ENCODE data around the gene MINDY4.

Gene MINDY4

DNA sequence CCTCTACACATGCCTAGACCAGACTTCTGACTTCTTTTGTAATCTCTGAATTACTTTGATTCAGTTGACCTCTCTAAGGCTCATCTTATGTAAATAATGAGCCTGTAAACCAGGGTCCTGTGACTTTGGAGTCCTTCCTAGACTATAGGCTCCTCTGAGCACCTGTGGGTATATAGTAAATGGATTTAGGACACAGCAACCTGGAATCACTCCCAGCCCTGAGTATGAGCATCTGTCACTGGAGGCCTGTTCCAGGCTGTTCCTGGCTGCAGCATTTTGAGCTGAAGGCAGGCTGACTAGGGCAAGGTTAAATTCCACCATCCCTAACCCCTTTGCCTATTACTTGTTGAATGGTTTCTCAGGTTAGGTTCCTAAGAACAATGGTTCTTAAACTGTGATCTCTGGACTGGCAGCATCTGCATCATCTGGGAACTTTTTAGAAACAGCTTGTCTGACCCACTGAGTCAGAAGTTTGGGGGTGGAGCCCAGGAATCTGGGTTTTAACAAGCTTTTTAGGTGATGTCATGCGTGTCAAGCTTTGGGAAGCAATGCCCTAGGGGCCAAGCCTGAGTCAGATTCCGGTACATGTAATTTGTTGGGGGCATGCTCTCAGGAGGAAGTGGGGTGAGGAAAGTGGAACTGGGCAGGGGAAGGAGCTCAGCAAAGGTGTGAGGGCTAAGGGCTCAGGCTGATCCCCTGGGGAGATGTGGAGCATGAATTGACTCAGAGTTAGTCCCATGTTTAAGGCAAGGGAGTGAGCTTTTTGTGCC is 28.2 kb downstream of the MINDY4 start:
- H3K4me3 ChIP-seq (ENCODE audit: control insufficient read depth, low read depth, low read length) = no peak overlapping the region
- DNase-seq (ENCODE audit: low read depth) = peak; percentile 81
- TF ChIP-seq, protein P1, sequence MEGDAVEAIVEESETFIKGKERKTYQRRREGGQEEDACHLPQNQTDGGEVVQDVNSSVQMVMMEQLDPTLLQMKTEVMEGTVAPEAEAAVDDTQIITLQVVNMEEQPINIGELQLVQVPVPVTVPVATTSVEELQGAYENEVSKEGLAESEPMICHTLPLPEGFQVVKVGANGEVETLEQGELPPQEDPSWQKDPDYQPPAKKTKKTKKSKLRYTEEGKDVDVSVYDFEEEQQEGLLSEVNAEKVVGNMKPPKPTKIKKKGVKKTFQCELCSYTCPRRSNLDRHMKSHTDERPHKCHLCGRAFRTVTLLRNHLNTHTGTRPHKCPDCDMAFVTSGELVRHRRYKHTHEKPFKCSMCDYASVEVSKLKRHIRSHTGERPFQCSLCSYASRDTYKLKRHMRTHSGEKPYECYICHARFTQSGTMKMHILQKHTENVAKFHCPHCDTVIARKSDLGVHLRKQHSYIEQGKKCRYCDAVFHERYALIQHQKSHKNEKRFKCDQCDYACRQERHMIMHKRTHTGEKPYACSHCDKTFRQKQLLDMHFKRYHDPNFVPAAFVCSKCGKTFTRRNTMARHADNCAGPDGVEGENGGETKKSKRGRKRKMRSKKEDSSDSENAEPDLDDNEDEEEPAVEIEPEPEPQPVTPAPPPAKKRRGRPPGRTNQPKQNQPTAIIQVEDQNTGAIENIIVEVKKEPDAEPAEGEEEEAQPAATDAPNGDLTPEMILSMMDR (IDR thresholded peaks at IDR 0.05; ENCODE audit: control insufficient read depth, insufficient read depth, low read depth, low read length, missing control alignments) = no peak

DNA sequence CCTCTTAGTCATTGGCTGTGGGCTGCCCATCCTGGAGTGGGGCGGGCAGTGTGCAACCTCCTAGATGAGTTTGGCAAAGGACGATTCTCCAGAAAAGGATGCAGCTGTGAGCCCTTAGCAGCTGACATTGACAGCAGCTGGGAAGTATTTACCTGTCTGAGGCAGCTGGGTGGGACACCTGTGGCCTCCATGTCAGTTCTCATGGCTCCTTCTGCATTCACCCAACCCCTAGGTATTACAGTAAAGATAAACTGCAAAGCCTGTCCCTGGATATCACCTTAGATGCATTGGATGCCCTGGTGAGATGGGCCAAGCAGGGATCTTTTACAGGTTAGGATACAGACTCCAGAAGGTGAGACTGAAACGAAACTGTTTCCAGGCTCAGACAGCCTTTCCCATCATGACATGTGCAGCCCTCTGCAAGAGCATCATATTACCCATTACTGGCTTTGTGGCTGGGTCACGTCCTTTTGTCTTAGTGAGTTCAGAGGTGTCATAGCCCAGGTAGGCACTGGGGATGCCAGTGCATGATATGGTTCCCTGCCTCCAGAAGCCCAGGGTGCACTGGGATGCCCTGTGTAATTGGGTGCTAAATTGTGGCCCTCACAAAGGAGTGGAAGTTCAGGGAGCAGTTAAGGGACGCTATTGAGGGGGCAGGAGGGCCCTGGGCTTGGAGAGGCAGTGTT is 28.9 kb downstream of the MINDY4 start:
- no peak for DNase-seq (ENCODE audit: low read depth)
- TF ChIP-seq, protein P1 (IDR thresholded peaks at IDR 0.05; ENCODE audit: control insufficient read depth, insufficient read depth, low read depth, low read length, missing control alignments) = no peak
- H3K4me3 ChIP-seq (ENCODE audit: control insufficient read depth, low read depth, low read length) = no peak overlapping the region

DNA sequence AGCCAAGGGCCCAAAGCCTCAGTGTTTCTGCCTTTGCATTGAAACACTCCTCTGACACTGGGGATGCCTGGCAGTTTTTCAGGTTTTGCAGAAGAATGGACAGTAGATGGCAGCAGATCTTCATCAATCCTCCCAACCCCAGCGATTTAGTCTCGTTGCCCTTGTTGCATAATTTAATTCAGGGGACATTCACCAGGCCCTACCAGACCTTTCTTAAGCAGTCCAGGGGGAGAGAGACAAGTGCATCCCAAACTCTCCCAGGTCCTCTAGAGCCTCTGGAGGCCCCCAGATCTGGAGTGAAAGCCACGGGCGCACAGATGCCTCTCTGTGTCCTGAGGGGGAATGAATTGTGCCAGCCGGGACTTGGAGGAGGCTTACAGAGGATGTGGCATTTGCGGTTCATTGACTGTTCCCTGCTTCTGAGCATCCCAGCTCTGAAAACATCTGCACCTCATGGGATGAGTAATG is 29.6 kb downstream of the MINDY4 start:
- peak; percentile 52 for DNase-seq (ENCODE audit: low read depth)
- no peak overlapping the region for H3K4me3 ChIP-seq (ENCODE audit: control insufficient read depth, low read depth, low read length)
- TF ChIP-seq, protein P1 (IDR thresholded peaks at IDR 0.05; ENCODE audit: control insufficient read depth, insufficient read depth, low read depth, low read length, missing control alignments) = peak; percentile 70

DNA sequence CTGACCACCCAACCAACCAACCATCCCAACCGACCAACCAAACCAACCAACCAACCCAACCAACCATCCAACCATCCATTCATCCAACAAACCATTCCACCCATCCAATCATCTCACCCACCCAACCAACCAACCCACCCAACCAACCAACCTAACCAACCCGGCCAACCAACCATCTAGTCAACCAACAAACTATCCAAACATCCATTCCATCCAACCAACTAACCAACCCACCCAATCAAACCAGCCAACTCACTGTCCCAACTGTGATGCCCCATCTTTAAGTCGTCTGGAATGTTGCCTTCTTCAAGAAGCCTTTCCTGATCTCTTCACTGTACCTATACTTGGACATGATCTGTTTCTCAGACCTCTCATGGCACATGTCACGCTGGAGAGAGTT is 31.6 kb downstream of the MINDY4 start:
- H3K4me3 ChIP-seq (ENCODE audit: control insufficient read depth, low read depth, low read length) = no peak overlapping the region
- no peak for DNase-seq (ENCODE audit: low read depth)
- TF ChIP-seq, protein P1 (IDR thresholded peaks at IDR 0.05; ENCODE audit: control insufficient read depth, insufficient read depth, low read depth, low read length, missing control alignments) = no peak

DNA sequence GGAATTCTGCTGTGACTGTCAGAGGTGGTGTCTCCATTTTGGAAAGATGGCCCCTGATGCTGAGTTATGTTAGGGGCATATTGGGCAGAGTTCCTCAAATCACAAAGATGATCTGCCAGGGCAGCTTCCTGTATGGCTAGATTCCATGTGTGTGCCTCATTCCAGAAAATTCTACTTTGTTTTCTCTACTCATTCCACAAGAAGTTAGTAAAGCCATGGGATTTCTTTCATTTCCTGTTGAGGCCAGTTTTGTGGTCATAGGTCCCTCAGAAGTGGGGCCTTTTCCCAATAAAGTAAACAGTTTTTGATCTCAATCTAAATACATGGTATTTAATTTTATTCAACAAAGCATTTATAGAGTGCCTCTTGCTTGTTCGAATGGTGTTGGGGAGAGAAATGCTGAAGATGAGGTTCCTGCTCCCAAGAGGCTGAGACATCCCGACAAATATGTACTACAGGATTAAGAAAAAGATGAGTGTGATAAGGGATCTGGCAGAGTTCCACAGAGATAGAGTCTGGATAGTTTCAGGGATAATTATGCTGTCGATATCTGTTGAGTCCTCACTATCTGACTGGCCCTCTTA is 33.0 kb downstream of the MINDY4 start:
- DNase-seq (ENCODE audit: low read depth) = peak; percentile 83
- TF ChIP-seq, protein P1 (IDR thresholded peaks at IDR 0.05; ENCODE audit: control insufficient read depth, insufficient read depth, low read depth, low read length, missing control alignments) = no peak
- H3K4me3 ChIP-seq (ENCODE audit: control insufficient read depth, low read depth, low read length) = no peak overlapping the region

DNA sequence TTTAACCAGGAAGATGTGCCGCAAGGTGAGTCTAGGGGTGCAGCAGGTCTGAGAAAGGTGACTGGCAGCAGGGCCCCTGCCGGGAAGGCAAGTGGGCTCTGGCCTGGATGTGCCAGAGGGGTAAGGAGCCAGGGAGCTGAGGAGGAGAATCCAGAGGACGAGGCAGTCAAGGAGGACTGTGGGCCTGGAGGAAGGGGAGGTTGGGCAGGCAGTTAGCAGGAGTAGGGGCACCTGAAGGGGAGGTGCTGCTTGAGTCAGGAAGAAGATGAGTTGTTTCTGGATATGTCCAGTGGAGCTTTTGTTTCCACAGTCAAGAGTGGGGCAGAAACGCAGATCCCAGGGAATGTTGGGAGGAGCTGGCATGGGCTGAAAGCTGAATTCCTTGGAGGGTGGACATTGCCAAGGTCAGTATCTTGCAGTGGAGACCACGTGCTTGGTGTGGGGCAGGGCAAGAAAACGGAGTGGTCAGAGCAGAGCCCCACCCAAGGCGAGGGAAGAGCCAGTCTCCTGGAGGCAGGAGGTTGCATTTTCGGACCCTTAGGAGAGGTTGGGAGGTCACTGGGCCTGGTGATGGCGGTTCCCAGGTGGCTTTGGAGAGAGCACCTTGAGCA is 34.0 kb downstream of the MINDY4 start:
- DNase-seq (ENCODE audit: low read depth) = no peak
- H3K4me3 ChIP-seq (ENCODE audit: control insufficient read depth, low read depth, low read length) = no peak overlapping the region
- TF ChIP-seq, protein P1 (IDR thresholded peaks at IDR 0.05; ENCODE audit: control insufficient read depth, insufficient read depth, low read depth, low read length, missing control alignments) = no peak
